D721Med (cell line): ENCODE data around the gene HRNR.

Experiments
- DNase-seq: peaks from one replicate; pipeline ENCODE4 v3.0.0; 2011; ENCODE audit warnings: low spot score; ENCODE audit not compliant: insufficient read length
- FAIRE-seq: peaks from 2 replicates; lab custom pipeline; 2011; peaks lifted over from hg19 to GRCh38; lab: Jason Lieb, UNC
- CTCF ChIP-seq: IDR thresholded peaks from 2 replicates; pipeline ENCODE4 v1.5.1; 2012; ENCODE audit warnings: mild to moderate bottlenecking, control low read depth; ENCODE audit not compliant: insufficient read depth; ENCODE audit errors: missing control alignments

The HRNR gene

GRCh38 chr1:152188673-152189591 is 35.1 kb downstream of the HRNR start:
- FAIRE-seq = no peak
- no peak for DNase-seq
- TF ChIP-seq CTCF = peak; percentile 38

GRCh38 chr1:152186556-152187285 is 37.3 kb downstream of the HRNR start:
- no peak for TF ChIP-seq CTCF
- no peak for DNase-seq
- FAIRE-seq = no peak

GRCh38 chr1:152185544-152186391 is 38.2 kb downstream of the HRNR start:
- TF ChIP-seq CTCF = peak; percentile 91
- no peak for FAIRE-seq
- no peak for DNase-seq

GRCh38 chr1:152182944-152183361 is 41.0 kb downstream of the HRNR start:
- FAIRE-seq (no peak), DNase-seq (no peak)
- TF ChIP-seq CTCF = no peak

GRCh38 chr1:152182431-152182830 is 41.6 kb downstream of the HRNR start:
- DNase-seq = no peak
- FAIRE-seq = no peak
- peak; percentile 21 for TF ChIP-seq CTCF

GRCh38 chr1:152179566-152179965 is 44.4 kb downstream of the HRNR start:
- no peak for FAIRE-seq
- no peak for DNase-seq
- TF ChIP-seq CTCF = no peak
